GM21360 (cell line): ENCODE data around the gene ACBD3.
A peak's percentile ranks its signal among the peaks of the same experiment; 100 is the strongest.

Experiments
- ATAC-seq: cut with Tn5 transposase; IDR thresholded peaks from one replicate; pipeline ENCODE4 v1.9.1; 2021; ENCODE audit warnings: mild to moderate bottlenecking, moderate library complexity; ENCODE audit not compliant: unreplicated experiment

The ACBD3 gene

DNA sequence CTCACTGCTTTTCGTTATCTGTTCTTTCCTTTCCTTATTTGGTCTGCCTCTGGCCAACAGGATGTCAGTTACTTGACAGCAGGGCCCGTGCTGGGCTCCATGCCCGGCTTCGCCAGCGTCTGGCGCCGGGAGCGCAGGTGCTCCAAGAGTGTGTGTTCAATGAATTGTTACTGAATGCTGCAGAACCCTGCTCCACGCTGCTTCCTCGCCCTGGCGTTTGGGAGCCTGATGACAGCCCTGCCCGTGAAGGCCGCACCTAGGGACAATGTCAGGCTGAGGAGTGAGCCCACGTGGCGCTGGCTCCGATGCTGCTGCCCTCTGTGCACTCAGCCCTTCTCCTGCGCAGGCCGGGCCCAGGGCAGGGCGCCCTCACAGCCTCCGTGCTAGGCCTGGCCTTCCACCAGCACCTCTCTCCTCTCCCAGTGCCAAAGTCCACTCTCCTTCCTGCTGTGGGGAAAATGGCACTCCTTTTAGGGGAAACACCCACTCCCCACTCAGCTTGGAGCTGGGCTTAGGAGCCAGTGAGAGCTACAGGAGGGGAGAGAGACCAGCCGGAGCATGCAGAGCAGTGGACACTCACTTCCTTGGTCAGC is 51.4 kb downstream of the ACBD3 start:
- ATAC-seq: no peak

DNA sequence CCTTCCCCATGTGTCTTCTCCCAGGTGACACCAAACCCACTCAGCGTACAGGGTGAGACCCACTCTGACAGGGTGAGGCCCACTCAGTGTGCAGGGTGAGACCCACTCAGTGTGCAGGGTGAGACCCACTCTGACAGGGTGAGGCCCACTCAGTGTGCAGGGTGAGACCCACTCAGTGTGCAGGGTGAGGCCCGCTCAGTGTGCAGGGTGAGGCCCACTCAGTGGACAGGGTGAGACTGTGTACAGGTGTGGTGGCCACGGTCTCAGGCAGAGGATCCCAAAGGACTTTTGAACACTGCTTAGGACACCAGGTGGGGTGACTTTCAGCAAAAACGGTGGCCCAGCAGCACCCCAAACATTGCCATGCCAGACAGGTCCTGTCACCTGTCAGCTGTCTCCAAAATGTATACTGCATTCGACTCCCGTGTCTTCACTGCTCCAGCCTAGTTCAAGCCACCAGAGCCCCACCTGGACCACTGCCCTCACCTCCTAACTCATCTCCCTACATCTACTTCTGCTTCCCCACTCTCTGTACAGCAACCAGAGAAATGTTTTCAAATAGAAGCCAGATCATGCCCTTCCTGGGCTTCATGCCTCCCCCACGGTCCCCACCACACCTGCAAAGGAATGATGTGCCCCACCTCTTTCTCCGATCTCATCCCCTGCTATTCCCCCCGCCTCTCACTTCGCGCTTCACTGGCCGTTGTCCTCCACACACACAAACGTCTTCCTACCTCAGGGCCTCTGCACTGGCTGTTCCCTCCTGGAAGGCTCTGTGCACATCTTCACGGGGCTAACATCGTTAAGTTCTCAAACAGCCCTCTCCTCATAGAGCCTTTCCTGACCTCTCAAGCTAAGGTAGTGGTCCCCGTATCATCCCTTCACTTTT is 52.1 kb downstream of the ACBD3 start:
- no peak for ATAC-seq

DNA sequence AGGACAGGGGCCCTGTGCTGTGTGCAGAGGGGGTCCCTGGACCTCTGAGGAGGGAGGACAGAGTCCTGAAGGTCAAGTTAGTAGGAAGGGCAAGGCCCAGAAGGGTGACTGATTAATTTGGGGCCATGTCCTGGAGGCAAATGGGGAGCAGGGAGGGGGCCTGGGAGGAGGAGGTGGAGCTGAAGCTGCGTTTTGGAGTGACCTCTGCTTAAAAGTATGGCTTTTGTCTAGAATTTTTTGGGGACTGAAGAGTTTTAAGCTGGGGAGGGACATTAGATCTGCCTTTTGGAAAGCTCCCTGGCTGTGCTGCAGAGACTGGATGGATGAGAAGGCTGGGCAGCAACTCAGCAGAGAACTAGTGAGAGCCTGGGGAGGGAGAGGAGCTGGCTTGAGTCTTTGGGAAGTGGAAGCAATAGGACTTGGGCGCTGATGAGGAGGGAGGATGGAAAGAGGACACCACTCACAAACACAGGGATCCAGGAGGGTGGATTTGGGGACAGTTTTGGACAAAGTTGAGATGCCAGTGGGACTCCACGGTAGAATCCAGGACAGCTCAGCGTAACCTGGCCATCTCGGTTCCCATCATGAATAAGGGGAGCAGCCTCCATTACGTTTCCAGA is 52.9 kb downstream of the ACBD3 start:
- no peak for ATAC-seq

- no peak for ATAC-seq
Observed at GRCh38 chr1:226132728-226133503, 53.6 kb downstream of the ACBD3 start.

- ATAC-seq: no peak
Observed at GRCh38 chr1:226131639-226132038, 54.9 kb downstream of the ACBD3 start.

GRCh38 chr1:226129230-226129629 is 57.3 kb downstream of the ACBD3 start:
- no peak for ATAC-seq

- no peak for ATAC-seq
Observed at GRCh38 chr1:226128487-226129075, 58.0 kb downstream of the ACBD3 start.

GRCh38 chr1:226126824-226127569 is 59.5 kb downstream of the ACBD3 start:
- no peak for ATAC-seq

DNA sequence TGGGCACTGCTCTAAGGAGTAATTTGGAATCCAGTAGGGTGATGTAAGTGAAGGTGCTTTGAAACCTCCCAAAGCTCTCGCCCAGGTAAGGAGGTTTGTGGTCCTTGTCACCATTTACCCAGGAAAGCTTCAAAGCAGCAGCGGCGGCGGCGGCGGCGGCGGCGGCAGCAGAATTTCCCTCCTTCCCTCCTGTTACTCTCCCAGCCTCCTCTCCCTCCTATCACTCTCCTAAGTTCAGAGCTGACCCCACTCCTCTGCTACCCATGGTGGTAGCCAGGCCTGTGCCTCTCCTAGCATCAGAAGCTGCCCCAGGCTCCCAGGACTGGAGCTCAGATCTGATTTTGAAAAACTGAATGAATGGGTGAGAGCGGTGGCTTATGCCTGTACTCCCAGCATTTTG is 60.7 kb downstream of the ACBD3 start:
- no peak for ATAC-seq

DNA sequence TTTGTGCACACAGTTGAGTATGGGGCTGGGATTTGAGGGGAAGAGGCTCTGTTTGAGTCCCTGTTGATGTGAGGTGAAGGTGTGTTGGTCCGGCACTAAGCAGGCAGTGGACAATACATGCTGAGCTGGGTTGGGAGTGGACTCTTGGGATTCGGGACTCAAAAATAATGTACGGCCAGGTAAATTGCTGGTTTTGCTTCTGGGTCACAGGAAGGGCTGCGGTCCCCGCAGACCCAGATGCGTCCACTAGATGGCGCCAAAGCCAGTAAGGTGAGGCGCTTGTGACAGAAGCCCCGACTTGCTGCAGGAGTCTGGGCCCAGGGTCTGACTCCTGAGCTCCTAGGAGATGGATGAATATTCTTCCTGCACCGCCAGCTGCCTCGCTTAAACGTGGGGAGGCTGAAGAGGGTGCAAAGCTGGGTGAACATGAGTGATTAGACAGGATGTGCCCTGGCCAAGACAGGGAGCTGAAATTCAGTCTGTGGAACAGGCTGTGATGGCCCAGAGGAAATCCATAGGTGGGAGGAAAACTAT is 61.4 kb downstream of the ACBD3 start:
- ATAC-seq: no peak

DNA sequence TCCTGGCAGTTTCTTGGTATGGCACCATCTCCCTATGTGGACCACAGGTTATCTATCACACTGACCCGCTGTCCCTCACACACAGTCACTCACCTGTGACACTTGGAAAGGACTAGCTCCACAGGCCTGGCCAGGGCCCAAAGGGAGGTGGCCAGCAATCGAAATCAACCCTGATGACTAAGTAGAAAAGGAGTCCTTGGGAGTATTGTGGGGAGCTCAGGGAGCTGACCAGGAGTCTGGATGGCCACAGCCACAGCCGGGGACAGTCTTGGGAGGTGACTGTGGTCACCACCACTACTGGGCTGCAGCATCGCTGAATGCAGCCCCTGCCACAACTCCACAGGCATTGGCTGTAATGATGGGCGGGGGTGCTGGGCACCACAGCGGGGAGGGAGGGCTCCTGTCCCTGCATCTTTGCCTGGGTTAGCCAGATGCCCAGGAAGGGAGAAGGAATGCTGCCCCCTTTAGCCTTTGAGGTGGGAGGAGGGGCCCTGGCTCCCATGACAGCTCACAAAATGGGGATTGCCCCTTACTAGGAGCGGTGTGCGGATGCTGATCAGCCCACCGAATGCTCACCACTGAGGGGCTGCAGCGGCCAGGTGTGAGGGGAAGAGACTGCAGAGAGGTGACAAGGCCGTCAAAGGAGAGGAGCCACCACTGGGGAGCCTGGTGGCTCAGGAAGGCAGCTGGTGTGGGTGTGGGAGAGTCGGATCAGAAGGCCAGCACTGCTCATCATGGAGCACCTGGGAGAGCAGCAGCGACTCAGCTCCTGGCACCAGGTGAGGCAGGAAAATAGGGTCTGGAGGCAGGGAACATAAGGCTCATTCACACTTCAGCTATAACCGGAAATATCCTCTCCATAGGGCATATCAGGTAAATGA is 62.7 kb downstream of the ACBD3 start:
- no peak for ATAC-seq

- no peak for ATAC-seq
Observed at GRCh38 chr1:226123212-226123560, 63.4 kb downstream of the ACBD3 start.

DNA sequence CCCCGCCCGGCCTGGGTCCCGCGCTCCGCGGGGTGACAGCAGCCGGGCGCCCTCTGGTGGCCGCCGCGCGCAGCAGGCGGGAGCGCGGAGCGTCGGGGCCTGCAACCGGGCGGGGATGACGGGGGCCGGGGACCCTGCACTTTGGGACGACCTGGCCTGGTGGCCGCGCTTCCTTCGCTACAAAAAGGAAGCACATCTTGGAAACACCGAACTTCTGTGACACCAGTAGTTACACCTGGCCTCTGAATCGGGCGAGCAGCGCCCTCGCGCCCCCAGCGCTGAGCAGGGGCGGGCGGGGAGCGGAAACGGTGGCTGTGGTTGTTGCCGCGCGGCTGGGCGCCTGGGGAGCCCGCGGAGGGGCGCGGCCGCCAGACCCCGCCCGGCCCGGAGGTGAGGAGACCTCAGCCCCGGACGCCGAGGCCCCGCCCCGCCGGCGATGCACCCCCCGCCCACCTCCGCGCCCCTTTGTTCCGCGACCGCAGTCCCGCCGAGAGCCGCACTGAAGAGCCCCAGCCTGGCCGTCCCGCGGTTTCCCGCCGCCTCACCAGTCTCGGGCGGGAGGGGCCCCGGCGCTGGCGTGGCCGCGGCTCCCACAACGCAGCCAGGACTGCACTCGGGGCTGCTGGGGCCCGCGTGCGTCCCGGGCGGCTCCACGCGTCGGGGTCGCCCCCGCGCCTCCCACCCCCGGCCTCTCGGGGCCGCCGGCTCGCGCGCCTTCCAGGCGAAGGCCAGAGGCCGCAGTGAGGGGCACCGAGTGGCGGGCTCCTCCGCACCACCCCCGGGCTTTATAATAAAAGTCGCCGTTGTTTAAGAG is 64.7 kb downstream of the ACBD3 start:
- peak; percentile 44 for ATAC-seq

DNA sequence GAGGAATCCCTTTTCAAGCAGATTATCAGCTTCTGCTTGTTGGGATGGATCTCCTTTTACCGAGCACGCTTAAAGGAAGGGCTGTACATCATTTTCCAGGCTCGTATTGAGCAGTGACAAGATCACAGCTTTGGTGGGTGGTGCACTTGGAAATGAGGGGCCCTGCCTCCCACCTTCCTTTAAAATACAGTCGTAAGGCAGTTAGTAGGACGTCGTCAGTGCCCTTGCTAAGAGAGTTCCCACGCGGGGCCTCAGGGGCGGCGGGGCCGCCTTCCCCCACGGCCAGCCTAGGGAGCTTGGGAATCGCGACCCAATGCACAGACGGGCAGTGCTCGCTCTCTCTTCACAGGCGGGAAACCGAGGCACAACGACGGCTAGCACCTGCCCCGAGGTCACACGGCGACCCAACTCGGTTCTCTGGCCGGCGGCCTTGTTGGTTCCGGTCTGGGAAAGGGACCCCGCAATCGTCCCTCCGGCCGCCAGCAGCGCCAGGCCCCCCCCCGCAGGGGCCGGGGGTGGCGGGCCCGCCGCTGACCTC is 65.4 kb downstream of the ACBD3 start:
- no peak for ATAC-seq

DNA sequence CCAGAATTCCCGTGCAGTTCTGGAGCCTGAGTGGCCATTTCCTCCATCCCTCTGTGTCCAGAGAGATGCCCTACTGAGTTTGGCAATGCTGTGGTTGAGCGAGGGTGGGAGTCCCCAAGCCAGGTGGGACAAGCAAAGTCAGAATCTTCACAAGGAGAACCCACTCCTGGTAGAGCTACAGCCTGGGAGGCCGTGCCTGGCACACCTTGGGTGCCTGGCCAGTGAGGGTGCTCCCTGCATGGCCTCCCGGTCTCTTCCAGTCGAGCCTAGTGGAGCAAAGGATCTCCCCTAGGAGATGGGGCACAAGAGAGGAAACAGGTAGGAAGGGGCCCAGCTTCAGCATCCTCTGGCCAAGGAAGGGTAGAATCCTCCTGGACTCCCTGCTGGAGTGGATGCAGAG is 66.1 kb downstream of the ACBD3 start:
- no peak for ATAC-seq

DNA sequence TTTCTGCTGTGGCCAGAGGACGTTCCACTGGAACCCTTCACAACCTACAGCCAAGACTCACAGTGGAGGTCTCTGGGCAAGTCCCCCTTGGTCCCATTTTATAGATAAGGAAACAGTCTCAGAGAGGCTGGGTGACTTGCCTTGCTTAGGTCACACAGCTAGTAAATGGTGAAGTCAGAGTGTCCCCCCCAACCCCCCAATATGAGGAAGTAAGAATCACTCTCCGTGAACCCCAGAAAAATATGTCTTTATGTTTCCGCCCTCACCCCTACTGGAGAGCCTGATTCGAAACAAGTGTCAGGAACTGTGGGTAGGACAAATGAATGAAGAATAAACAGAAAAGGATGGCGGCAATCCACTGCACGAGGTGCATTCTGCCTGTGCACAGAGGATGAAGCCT is 67.4 kb downstream of the ACBD3 start:
- no peak for ATAC-seq

GRCh38 chr1:226118357-226118756 is 68.2 kb downstream of the ACBD3 start:
- no peak for ATAC-seq

DNA sequence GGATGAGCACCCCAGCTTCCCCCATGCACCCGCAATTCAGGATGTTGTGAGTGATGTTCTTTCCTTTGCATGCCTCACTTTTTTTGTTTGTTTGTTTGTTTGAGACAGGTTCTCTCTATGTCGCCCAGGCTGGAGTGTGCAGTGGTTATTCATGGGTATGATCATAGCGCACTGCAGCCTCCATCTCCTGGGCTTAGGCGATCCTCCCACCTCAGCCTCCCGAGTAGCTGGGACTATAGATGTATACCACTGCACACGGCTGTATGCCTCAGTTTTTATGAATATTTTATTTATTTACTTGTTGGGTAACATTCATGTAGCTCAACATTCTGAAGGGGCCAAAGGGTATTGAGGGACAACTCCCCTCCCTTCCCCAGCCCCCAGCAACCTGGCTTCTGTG is 69.2 kb downstream of the ACBD3 start:
- ATAC-seq: no peak
